GM19043 (cell line): ENCODE data around the gene CHSY3.

Experiments used
- ATAC-seq: cut with Tn5 transposase; IDR thresholded peaks from one replicate; pipeline ENCODE4 v1.9.1; 2021; ENCODE audit warnings: low read depth; ENCODE audit not compliant: unreplicated experiment

CHSY3 gene

DNA sequence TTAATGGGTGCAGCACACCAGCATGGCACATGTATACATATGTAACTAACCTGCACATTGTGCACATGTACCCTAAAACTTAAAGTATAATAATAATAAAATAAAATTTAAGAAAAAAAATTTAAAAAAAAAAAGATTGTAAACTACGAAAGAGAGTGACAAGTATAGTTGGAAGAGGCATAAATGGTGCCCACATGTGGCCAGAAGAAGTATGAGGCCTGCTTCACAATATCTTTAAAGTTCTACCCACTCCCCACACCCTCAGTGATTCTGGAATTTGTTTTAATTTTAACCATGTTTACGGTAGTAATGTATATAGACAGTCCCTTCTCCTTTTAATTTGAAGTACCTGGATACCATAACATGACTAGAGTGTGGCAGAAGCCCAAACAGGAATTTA is 172.7 kb downstream of the CHSY3 start:
- ATAC-seq, result no peak

DNA sequence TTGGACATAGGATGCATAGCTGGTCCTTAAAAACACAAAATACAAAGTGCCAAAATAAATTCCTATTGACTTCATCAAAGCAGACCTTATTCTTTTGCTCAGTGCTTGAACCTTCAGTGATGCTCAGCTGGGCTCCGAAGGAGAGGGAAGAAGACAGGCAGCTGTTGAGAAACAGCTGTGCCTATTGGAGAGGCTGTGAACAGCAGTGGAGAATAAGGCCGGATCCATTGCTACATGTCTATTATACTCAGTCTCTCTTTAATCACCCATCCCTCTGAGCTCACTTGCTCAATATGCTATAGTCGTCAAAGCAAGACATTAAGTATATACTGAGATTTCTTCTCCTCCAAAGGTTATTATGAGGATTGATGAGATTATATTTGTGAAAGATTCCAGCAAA is 174.4 kb downstream of the CHSY3 start:
- no peak for ATAC-seq

DNA sequence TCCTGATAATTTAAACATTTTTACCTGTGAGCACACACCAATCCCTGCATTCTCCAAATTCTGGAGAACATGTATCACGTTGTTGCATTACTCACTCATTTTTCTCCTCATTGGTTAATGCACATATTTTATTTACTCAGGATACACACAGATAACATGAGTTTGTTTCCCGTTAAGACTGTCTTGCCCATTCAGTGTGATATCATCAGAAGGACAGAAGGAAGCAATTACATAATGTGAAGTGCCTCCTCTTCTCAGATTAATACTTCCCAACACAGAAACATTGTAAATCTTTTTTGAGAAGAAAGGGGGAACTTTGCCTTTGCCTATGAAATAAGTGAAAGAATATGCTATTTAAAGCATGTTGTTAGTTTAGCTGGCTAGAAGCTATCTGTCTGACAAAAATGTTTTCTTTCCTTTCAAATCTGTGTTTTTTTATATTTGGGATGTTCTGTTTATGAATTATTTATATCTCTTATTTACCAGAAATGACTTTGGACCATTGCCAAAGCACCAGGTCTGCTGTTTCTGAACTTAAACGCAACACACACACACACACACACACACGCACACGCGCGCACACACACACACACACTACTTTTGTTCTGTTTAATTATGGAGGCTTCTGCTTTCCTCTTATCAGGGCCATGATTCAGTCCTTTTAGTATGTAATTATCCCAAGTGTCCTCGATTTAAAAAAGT is 186.5 kb downstream of the CHSY3 start:
- ATAC-seq, result no peak

DNA sequence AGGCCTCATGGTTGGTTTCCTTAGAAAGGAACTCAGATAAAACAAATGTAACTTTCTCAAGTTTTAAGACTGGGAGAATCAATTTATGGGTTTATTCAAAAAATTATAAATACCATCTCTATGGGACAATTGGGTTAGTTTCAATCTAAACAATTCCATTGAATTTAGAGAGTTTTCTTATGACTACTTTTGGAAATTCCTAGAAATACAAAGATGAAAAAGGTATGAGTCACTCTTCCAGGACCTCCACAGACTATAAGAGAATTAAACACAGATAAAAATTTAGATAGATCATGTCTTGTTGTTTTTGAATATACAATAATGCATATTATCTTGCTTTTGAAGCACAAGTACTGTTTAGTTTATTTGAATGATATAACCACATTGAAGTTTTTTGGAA is 188.7 kb downstream of the CHSY3 start:
- no peak for ATAC-seq

DNA sequence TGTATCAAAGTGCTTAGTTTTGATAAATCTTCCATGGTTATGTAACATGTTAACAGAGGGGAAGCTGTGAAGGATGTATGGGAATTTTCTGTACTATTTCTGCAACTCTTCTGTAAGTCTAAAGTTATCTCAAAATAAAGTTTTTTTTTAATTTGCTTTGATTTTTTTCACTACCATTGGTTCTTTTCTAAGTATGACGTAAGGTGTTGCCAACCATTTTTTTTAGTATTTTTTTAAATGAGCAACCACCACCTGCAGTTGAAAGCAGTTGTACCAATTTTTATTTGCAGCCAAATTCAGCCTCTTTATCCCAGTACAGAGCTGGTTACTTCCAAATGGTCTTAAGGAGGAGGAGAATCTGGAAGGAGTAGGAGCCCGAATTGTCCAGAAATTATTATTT is 192.2 kb downstream of the CHSY3 start:
- ATAC-seq, result no peak

DNA sequence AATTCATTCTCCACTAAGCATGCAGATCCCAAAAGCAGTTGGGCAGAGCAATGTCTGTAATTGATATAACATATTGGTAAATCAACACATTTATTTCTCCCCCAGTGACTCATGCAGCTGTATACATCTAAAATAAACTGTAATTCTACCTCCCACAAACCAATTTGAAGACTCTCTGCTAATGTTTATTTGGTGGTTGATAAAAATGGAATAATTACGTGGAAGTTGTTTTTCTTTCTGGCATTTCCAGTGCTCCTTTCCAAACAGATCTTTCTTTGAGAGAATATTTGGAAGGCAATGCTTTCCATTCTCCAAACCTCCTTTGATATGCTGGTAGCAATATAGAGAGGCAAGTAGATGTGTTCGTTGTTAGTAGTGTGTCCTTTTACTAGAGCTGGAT is 194.7 kb downstream of the CHSY3 start:
- no peak for ATAC-seq

DNA sequence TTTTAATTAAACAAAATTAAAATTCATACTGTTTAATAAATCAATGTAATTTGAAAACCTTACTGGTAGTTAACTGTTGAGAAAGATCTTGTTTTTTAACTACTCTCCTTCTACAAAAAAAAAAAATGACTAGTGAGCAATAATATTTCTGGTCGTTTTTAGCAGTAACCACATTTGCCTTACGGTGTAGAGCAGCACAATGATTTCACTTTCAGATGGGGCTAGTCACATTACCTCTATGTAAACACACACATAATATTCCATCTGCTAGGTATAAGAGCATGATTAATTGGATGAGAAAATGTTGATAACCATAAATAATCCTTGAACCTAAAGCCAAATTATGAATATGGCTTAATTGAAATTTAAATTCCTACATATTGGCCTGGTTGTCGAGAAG is 198.1 kb downstream of the CHSY3 start:
- ATAC-seq, result no peak

DNA sequence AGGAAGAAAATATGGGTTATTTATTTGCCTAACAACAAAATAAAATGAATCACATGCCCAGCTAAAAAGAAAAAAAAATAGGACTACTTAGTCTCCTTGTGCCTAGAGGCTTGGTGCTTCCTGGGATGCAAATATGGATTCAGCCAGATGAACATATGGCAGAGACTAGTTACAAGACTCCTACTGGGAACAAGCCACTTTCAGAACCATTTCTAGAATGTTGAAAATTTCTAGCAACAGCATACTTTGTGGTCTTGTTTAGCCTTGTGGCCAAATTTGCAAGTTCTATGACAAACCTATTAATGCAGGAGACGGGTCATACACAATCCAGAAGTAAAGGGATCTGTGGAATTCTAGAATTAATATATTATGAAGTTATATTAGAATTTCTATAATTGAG is 198.7 kb downstream of the CHSY3 start:
- ATAC-seq, result no peak

DNA sequence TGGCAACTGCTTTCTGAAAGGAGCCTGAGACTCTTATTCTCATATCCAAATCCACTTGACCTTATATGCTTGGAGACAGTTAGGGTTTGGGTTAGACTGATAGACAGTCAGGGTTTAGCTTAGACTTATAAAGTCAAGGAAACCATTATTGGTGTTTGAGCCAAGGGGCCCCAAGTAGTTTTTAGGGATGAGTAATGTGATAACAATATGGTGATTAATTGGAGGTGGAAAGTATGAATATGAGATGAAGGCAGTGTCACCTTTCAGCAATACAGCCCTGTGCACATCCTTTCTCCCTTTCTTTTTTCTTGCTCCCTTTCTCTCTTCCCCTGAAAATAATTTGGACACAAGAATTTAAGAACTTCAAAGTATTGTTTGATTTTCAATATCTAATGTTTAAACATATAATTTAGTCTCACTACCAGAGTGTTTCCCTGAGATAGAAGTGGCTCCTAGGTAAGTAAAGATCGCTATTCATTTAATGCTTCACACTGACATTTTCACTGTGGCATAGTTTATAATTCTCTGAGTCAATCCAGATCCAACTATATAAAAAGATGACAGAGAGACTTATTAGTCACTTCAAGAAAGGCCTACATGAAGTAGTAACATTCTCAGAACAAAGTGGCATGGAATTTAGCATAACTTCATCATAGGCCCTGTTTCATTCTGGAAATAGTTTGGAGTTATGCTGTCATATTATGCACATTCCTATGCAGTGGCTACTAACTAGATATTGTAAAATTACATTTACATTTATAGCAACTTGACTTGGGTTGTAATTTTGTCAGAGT is 200.8 kb downstream of the CHSY3 start:
- no peak for ATAC-seq

DNA sequence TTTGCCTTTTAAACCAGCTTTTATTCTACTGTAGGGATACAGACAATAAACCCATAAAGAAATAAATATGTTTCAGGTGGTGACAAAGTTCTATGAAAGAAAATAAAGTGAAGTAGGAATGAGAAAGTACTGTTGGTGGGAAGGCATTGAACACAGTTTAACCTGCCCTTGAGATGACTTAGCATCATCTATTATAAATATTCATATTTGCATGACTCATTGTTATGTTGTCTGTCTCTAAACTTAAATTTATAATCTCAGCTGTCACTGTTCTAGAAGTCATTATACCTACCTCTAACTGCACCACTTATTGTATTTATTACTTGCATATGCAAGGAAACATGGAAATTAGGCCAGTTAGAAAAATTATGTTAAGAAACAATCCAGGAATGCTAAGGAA is 202.2 kb downstream of the CHSY3 start:
- no peak for ATAC-seq

DNA sequence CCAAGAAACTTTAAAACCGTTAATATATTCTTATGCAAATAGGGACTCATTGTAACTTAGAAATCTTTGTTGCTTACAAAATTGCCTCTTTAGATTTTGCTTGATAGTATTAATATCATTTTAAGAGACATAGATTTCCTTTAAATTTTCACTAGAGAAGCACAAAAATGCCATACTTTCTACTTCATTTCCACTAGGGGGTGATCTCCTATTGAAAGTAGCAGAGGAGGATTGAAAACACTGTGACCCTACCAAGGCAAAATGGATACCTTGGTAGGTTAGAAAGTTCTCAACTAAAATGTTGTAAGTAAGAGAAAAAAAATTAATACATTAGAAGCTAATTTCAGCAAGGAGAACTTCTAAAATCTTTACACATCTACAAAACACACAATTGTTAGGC is 204.9 kb downstream of the CHSY3 start:
- ATAC-seq, result peak; percentile 46

DNA sequence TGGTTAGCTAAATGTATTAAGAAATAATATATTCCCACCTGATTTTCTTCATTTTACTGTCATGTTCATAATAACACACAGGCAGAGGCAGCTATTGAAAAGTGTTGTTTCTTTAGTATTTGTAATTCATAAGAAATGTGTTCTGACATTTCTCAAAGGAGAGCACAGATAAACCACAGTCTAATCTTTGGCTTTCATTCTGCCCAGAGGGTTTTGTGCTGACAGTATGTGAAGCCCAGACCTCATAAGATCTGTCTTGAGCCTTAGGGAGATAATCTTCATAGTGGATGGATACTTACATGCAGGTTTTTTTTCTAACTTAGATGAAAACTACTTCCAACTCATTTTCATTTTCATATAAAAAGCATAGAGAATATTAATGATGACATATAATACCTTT is 206.1 kb downstream of the CHSY3 start:
- ATAC-seq, result no peak

DNA sequence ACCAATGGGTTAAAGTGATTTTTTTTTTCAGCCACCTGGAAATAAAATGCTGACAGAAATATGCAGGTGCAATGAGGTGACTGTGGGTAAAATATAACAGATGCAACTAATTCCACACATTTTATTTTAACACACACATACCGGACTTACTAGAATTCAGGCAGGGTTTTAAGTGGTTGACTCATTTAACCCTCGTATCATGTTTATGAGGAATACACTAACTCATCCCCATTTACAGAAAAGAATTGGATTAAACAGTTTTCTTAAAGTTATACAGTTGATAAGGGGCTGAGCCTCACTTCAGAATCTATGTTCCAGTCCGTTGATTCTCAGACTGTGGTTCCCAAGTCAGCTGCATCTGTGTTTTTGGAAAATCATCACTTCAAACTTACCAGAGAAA is 207.5 kb downstream of the CHSY3 start:
- ATAC-seq, result peak; percentile 14

DNA sequence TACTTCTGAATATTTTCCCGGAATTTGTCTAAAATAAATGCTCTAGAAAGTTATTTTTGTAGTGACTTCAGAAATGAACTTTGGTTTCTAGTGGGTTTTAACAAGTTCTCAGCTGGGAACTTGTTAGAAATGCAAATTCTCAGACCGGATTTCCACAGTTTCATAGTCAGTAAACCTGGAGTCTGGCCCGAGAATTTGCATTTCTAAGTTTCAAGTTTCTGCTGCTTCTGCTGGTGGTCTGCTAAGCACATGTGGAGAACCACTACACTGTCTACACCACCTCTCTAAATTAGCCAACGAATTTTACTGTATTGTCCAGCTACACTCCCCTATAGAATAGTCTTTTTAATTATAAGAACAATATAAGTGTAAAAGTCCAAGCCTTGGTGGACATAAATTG is 208.0 kb downstream of the CHSY3 start:
- ATAC-seq, result peak; percentile 70

DNA sequence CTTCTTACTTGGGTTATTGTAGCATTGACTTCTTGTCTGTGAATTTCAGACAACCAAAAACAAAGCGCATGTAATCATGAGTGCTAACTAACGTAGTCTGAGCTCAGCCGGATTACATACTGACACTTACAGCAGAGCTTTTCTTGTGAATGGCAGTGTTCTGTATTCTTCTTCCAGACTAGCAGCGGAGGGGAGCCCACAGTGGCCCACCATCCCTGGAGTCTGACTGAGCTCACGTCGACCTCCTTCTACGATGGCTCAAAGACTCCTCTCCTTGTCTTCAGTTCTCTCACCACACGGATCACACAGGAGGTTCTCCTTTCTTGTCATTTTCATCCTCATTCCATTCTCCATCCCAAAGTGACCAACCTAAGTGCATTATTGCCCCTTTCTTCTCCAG is 211.4 kb downstream of the CHSY3 start:
- ATAC-seq, result no peak

DNA sequence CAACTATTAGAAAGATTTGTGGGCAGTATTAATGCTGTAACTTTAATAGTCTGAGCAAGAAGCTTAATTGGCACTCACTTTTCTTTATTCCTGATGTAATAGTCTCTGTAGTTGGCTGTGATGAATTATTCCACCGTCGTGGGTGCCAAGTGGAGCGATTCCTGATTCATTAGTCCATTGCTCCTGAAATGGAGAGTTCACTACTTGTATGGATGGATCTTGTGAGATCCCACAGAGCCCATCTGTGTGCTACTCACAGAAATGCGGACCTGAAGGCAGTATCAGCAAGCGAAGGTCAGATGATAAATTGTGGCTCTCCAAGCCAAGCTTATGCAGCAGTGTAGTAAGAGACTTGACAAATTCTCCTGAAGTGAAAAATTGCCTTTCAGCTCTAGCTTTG is 212.2 kb downstream of the CHSY3 start:
- no peak for ATAC-seq

DNA sequence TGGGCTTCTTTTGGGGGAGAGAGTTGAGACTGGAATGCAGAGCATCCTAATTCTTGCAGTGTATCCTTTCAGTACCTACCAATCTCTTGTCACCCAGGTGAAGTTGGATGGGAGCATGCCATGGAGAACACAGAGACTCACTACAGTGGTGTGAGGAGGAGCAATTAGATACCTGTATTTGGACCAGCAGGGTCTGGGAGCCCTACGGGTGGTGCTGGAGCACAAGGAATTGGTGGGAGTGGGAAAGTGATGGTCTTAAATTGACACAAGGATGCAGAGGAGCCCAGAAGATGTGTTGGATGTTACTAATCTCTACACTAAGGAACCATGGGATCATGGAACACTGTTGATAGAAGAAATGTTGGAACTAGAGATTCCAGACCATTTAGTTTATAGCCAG is 212.7 kb downstream of the CHSY3 start:
- ATAC-seq, result no peak

DNA sequence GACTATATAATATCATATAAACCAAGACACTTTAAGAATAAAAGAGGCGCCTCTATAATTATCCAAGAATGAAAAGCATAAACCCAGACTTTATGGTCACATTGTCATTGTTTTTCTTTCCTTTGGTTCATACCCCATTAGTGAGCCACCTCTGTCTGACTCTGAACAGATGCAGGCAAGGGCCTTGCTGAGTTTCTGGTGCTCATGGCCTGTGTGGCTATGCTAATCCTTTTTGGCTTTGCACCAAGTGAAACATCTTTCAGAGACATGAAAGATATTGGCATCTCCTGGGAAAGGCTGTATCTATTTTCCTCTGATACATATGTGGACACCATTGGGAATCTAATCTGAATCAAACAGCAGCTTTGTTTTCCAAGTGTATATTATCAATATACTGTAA is 222.5 kb downstream of the CHSY3 start:
- no peak for ATAC-seq

DNA sequence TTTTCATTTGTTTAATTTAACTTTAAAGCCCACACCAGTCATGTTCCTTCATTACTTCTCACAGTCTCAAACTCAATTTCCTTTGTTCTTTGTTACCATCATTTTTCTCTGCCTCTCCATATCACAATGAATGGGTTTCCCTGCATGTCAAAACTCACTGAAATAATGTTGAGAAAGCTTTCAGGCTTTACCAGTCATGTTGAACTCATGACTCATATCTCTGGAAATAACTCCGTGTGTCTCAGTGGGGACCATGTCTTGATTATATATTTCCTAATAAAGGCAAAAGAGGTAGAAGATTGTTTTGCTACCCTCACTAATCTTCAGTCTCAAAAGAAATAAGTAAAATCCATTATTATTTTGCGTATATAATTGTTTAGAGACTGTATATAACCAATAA is 231.2 kb downstream of the CHSY3 start:
- no peak for ATAC-seq

DNA sequence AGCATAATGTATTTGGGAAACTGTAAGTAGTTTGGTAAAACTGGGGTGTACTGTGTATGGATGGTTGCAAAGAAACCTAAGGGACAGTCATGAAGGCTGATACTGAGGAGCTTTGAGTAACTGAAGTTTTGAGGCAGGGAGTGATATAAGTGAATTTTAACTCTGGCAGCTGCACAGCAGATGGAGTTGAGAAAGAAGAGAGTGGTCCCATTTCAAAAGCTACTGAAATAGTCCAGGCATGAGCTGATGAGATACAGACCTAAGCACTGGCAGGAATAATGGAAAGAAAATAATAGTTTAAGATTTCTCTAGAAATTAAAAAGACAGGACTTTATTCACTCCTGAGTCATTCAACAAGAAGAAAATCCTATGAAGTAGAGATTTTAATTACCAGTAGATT is 232.0 kb downstream of the CHSY3 start:
- no peak for ATAC-seq

DNA sequence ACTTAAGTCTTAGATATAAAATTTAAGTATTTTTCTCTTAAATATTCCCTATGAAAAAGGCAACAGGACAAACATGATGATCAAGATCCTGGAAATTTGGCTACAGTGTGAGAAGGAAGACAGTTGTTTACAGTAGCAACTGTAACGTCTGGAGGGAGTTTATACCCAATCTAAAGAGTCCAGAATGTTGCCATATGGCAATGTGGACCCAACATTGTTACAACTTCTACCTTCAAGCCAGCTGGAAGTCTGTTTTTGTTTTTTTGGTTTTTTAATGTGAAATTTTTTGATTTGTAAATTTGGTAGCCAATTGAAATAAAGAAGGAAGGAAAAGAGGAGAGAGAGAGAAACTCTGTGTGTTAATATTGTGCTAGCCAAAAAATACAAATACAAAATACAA is 233.4 kb downstream of the CHSY3 start:
- no peak for ATAC-seq

DNA sequence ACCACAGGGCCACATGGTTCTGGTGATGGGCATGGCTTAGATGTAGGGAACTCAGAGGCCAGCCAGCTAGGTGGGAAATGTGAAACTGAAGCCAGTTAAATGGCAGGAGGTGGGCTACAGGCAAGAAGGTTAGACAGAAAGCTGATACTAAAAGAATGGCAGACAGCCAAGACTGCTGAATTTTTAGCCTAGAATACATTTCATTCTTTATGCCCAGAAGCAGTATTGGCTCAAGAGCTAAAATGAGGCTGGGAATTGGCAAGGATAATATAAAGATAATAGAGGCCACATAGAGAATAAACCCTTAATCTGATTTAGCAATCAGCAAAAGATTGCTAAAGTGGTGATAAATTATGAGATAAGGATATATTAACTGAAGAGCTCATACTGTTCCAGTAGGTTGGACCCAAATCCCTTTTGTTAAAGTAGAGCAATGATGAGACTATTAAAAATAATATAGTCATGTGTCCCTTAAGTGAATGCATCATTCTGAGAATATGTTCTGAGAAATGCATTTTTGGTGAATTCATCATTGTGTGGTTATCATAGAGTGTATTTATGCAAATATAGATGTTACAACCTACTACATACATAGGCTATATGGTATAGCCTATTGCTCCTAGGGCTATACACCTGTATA is 234.3 kb downstream of the CHSY3 start:
- ATAC-seq, result no peak
